Measurements from ENCODE around the gene COLGALT1.

DNA sequence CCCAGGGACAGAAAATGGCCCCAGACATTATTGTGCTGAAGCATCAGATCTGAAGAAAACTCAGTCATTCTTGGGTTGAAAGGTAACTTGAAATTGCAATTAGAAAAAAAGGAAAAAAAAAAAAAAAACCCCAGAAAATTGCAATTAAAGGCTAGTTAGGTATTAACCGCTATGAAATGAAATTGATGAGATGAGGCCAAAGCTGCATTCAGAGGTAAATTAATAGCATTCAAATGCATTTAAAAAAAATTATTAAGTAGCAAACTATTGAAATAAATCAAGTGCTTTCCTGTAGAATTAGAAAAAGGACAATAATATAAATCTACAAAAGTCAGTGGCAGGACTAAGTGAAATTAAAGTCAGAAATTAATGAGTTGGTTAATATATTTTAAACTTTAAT lies 37.6 kb upstream of the COLGALT1 start:
- TF ChIP-seq, protein P1, sequence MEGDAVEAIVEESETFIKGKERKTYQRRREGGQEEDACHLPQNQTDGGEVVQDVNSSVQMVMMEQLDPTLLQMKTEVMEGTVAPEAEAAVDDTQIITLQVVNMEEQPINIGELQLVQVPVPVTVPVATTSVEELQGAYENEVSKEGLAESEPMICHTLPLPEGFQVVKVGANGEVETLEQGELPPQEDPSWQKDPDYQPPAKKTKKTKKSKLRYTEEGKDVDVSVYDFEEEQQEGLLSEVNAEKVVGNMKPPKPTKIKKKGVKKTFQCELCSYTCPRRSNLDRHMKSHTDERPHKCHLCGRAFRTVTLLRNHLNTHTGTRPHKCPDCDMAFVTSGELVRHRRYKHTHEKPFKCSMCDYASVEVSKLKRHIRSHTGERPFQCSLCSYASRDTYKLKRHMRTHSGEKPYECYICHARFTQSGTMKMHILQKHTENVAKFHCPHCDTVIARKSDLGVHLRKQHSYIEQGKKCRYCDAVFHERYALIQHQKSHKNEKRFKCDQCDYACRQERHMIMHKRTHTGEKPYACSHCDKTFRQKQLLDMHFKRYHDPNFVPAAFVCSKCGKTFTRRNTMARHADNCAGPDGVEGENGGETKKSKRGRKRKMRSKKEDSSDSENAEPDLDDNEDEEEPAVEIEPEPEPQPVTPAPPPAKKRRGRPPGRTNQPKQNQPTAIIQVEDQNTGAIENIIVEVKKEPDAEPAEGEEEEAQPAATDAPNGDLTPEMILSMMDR (conservative IDR thresholded peaks at IDR 0.05; ENCODE audit: low read depth in 2 of 2), result no peak
- TF ChIP-seq, protein P2, sequence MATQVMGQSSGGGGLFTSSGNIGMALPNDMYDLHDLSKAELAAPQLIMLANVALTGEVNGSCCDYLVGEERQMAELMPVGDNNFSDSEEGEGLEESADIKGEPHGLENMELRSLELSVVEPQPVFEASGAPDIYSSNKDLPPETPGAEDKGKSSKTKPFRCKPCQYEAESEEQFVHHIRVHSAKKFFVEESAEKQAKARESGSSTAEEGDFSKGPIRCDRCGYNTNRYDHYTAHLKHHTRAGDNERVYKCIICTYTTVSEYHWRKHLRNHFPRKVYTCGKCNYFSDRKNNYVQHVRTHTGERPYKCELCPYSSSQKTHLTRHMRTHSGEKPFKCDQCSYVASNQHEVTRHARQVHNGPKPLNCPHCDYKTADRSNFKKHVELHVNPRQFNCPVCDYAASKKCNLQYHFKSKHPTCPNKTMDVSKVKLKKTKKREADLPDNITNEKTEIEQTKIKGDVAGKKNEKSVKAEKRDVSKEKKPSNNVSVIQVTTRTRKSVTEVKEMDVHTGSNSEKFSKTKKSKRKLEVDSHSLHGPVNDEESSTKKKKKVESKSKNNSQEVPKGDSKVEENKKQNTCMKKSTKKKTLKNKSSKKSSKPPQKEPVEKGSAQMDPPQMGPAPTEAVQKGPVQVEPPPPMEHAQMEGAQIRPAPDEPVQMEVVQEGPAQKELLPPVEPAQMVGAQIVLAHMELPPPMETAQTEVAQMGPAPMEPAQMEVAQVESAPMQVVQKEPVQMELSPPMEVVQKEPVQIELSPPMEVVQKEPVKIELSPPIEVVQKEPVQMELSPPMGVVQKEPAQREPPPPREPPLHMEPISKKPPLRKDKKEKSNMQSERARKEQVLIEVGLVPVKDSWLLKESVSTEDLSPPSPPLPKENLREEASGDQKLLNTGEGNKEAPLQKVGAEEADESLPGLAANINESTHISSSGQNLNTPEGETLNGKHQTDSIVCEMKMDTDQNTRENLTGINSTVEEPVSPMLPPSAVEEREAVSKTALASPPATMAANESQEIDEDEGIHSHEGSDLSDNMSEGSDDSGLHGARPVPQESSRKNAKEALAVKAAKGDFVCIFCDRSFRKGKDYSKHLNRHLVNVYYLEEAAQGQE (IDR thresholded peaks at IDR 0.05; ENCODE audit: unreplicated experiment), result no peak
